Activated CD8-positive, alpha-beta memory T cell treated with anti-CD3 and anti-CD28 coated beads, Interleukin-2, amount 50 U/mL, for 24 hours (primary cell): ENCODE data around the gene PARP1.

Experiments
- DNase-seq: peaks from one replicate; pipeline ENCODE4 v3.0.0-alpha.2; 2020; ENCODE audit errors: extremely low read depth

The PARP1 gene

GRCh38 chr1:226378071-226378470 is 29.8 kb downstream of the PARP1 start:
- DNase-seq: no peak

DNA sequence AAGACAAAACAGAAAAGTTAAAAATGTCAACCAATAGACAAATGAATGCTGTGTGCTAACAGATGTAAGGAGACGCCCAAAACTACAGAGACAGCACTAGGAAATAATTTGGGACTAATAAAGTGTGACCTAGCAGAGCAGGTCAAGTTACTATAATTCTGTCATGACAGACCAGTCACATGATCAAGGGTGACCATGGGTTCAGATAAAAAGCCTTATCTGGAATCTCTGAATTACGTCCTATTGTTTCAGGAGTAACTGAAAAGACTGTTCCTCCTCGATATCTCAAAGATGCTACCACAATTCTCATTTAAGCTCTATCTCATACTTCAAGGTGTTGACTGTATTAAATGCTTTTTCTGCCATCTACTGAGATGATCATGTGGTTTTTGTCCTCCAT is 31.6 kb downstream of the PARP1 start:
- no peak for DNase-seq

- no peak for DNase-seq
Observed at GRCh38 chr1:226373376-226373775, 34.5 kb downstream of the PARP1 start.

DNA sequence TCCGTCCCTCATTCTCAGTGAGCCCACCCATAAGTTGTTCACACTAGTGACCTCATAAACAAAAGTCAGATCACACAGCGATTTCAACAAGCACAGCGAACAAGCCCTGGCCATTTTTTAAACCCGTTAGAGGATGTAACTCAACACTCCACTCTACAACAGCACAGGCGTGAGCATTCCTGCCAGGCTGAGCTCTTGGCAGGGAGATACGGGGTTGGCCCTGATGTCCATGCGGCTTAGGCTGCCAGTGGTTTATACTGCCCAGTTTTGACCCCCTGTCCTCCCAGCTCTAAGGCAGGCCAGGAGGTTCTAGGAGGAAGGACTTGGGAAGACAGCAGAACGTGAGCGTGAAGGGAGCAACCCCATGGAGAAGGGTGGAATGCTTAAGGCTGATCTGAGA is 35.0 kb downstream of the PARP1 start:
- no peak for DNase-seq

- DNase-seq: no peak
Observed at GRCh38 chr1:226371866-226372490, 35.9 kb downstream of the PARP1 start.

GRCh38 chr1:226371027-226371694 is 36.7 kb downstream of the PARP1 start:
- no peak for DNase-seq

DNA sequence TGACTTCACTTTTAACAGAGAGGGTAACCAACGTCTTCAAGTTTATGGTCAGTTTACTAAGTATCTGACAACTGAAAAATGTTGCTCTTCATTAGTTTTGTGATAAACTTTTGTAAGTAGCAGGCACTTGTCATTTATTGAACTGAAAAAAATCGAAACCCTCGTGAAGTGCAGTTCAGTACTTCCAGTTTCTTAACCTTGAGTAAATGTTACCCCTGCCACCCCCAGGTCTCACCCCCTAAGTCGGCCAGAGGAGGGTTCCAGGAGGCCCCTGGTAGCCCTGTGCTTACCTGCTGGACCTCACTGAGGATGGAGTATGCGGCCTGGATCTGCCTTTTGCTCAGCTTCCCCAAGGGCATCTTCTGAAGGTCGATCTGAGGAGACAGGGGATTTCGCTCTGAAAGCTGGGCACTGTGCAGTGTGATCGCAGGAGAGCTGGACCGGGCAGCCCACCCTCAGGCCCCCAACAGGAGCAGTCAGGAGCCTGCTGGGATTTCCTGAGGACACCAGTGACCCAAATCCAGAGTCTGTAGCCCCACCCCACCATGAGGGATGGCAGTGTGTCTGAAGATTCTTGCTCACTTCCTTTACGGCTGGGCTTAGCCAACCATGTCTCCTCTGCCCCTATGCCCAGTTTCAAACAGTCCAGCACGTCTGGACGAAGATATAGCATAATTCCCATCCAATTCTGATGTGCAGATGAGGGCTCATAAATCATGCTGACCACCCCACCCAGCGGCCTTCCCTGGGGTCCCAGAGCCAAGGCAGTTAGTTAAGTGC is 37.6 kb downstream of the PARP1 start:
- no peak for DNase-seq

DNA sequence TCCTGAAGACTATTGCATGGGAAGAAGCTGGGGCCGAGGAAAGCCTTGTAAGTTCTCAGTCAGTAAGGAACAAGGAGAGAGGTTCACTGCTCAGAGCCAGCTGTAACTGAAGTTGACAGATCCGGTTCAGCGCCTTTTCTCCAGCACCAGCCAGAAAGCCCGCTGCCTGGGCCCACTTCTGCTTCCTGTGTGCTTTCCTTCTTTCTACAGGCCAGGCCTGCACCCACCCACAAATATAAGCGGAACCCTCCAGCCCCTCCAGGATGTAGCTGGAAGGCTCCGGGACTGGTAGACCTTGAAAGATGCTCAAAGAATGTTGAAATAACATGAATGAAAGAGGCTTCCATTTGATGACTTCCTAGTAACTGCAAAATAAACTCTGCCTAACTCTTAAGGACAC is 38.8 kb downstream of the PARP1 start:
- no peak for DNase-seq

DNA sequence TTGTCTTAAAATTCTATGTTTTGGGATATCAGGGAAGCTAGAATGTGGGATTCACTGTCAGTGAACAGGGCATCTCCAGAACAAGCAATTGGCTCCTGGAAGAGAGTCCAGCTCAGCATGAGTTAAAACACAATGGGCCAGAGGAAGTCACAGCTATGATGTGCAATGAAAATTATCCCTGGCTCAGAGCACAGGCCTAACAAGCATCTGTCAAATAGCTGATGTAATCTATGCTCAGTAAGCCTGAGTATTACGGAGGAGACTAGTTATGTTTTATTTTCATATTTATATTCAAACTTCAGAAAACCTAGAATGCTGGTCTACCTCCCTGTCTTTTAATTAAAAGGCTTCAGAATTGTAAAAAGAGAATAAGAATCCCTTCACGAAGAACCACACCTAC is 41.6 kb downstream of the PARP1 start:
- no peak for DNase-seq

- no peak for DNase-seq
Observed at GRCh38 chr1:226365831-226366231, 42.1 kb downstream of the PARP1 start.

DNA sequence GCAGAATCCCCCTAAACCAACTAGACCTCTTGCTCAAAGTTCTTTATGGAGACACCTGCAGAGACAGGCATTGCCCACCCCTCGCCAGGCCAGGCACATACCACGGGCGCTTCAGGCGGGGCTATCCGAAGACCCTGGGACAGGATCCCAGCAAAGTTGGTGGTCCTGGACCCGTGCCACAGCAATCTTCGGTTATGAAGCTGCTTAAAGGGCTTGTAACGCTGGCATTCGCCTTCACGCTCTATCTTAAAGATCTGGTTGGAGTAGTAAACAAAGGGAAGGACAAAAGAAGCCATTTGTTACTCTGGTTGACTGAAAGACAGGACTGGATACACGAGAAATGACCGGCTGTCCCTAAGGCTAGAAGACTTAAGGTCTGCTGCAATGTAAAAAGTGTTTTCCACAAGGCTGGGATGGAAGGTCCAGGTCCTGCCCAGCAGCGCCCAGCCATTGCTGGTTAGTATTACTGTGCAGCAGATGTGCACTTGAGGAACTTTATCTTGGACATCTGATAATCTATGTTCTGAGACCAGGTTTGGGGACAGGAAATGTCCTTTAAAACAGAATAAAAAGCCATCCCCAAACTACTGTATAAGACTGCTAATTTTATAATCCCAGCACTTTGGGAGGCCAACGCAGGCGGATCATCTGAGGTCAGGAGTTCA is 42.9 kb downstream of the PARP1 start:
- no peak for DNase-seq

- DNase-seq: no peak
Observed at GRCh38 chr1:226364514-226364899, 43.4 kb downstream of the PARP1 start.

DNA sequence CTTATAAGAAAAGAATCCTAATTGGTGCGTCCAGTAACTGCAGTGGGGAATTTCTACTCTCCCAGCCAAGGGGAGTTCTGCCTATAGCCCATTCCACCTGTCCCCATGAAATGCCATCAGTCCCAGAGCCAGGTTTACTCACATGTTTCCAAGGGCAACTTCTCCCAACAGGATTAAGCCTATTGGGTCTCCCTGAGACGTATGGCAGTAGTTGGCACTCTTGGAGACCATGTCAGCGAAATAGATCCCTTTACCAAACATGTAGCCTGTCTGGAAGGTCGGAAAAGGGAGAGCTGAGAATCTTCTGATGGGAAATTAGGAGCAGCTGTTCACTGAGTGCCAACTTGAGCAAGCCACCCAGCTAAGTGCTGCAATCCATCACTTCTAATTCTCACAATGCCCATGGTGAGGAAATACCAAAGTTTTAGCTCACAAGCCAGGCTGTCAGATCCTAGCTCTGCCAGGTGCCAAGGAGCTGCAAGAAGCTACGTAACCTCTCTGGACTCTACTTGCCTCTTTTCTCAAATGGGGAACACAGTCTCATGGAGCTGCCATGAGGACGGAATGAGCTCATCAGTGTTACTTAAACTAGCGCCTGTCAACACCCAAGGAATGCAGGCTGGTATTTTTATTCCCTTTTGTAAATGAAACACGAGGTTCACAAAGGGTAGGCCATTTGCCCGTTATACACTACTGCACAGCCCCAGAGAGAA is 43.9 kb downstream of the PARP1 start:
- no peak for DNase-seq

DNA sequence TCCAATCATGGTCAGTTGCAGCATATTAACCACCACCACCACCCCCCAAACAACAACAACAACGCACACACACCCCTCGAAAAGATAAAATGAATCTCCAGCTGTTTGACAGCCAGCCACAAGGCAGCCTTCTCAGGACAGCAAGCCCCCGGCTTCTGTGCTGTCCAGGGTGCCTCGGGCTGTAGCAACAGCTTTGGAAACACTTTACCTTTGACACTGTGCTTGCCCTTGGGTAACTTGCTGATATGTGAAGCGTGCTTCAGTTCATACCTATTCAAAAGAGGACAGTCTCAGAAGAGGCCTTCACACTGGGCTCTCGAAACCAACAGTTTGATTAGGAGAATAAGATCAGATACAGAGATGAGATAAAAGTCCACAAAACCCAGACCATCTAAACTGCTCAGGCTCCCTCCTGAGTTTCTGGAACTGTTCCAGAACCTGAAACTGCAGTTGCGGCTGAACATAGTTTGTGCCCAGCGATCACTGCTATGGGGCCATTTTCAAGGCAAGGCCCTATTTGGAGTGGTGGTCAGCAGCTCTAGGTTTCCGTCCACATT is 44.9 kb downstream of the PARP1 start:
- DNase-seq: no peak

DNA sequence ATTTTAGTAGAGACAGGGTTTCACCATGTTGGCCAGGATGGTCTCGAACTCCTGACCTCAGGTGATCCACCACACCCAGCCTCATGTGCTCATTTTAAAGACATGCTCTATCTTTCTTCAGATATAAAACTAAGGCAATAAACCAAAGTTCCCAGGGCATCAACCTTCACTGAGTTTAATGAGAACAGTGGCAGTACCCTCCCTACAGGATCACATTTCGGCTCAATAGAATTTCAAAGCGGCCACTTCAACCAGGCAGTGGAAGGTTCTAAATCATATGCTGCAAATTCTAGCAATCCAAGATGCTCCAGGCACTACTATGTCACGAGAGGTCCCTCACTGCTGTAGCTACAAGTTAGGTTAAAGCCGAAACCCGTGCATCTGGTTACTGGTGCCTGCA is 45.5 kb downstream of the PARP1 start:
- no peak for DNase-seq

DNA sequence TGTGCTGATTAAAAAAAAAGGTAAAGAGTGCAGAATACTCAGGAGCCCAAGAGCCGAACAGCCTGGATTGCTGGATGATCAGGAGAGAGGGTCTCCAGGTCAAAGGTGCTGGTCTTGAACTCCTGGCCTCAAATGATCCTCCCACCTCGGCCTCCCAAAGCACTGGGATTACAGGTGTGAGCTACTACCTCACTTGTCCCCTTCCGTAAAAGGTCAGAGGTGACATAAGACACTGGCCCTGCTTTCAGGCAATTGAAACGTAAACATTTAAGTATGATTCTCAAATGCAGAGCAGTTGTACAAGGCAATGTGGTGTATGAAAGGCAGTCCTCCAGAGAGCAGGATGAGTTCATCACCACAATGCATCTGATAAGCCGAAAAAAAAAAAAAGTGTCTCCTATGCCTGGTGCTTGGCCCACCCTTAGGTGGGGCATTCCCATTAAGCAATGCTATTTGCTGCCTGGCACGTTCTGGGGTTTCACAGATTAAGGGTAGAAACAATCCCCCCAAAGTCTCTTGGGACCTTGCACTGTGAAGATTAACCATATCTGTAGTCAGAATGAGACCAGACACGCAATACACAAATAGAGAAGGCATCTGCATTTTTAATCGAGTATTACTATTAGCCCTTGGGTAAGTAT is 47.7 kb downstream of the PARP1 start:
- no peak for DNase-seq

GRCh38 chr1:226357416-226357815 is 50.5 kb downstream of the PARP1 start:
- no peak for DNase-seq

DNA sequence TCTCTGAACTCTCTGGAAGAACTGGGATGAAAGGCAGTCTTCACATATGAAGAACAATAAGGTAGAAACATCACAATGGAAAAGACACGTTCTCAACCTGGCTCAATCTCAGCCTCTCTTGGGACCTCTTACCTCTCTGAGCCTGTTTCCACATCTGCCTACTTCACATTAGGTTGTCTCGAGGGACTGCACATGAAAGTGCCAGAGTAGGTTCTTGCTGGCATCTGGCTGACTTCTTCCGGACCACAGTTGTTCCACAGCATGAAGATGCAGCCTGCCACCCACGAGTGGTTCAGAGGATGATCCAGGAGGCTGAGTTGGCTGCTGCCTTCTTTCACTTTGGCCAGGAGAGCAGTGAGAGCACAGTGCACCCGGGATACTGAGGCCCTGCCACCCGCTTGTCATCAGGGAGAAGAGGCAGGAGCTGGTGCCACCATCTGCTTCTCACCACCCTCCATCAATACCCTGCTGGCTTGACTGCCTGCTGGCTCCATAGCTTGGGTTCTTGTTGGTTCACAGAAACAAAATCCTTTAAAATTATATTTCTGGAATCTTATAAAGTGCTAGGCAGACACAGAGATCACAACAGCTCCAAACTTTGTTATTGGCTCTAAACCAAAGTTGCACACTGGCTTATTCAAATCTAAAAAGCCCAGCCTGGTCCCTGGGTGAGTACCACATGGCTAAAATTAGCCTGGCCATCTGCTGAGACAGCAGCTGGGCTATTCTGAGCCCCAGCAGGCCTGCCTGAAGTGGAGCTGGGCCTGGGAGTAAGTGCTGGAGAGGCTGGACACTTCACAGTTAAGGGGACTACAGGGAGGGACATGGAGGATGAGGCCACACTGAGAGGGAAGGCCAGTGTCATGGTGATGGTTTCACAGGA is 52.0 kb downstream of the PARP1 start:
- DNase-seq: no peak

GRCh38 chr1:226355016-226355415 is 52.9 kb downstream of the PARP1 start:
- DNase-seq: no peak
